Keratinocyte (primary cell): Measurements from ENCODE around the gene DYDC1. TPM values are rescaled to one million over a fixed set of nuclear protein-coding genes. Genes with fewer than 3 reads are reported as not detected.

Experiments
- DNase-seq: peaks from one replicate; pipeline ENCODE4 v3.0.0-alpha.2; 2011; ENCODE audit warnings: low read depth, missing footprints, low spot score
- FAIRE-seq: peaks from 2 replicates; lab custom pipeline; 2011; peaks lifted over from hg19 to GRCh38; lab: Jason Lieb, UNC
- H2AFZ ChIP-seq: 2 replicates; pipeline ENCODE4 v1.6.0; 2012; ENCODE audit warnings: low read length, control low read depth, inconsistent platforms; ENCODE audit not compliant: control insufficient read depth
- H3K27ac ChIP-seq: 2 replicates; pipeline ENCODE4 v1.5.1; 2011; ENCODE audit warnings: low read length; ENCODE audit not compliant: control insufficient read depth, insufficient read depth
- H3K27me3 ChIP-seq: 3 replicates; pipeline ENCODE4 v1.6.0; 2011; ENCODE audit warnings: low read length; ENCODE audit not compliant: control insufficient read depth, insufficient read depth; ENCODE audit errors: extremely low read depth
- H3K36me3 ChIP-seq, 2 experiments: 2 replicates in 1 of 2; 3 replicates in 1 of 2; pipeline ENCODE4 v1.5.1; 2011; ENCODE audit warnings: low read length in 2 of 2, mild to moderate bottlenecking in 1 of 2; ENCODE audit not compliant: control insufficient read depth in 2 of 2, insufficient read depth in 2 of 2; ENCODE audit errors: extremely low read depth in 1 of 2
- H3K4me1 ChIP-seq: 3 replicates; pipeline ENCODE4 v1.5.1; 2011; ENCODE audit warnings: low read length; ENCODE audit not compliant: control insufficient read depth, insufficient read depth; ENCODE audit errors: extremely low read depth
- H3K4me2 ChIP-seq: 3 replicates; pipeline ENCODE4 v1.6.0; 2011; ENCODE audit warnings: low read depth, low read length; ENCODE audit not compliant: control insufficient read depth, insufficient read depth; ENCODE audit errors: extremely low read depth
- H3K4me3 ChIP-seq, 3 experiments: fragments of 200-600 bp in 1 of 3; sonication (generic) in 1 of 3; 2 replicates in 2 of 3; 3 replicates in 1 of 3; pipeline ENCODE4 v1.5.1; 2011 to 2016; ENCODE audit warnings: low read length in 3 of 3, mild to moderate bottlenecking in 3 of 3, control low read depth in 2 of 3, inconsistent platforms in 1 of 3, low read depth in 1 of 3, mixed read lengths in 1 of 3, mixed run types in 1 of 3, moderate library complexity in 1 of 3; ENCODE audit not compliant: control insufficient read depth in 2 of 3, insufficient read depth in 2 of 3; ENCODE audit errors: extremely low read depth in 1 of 3
- H3K79me2 ChIP-seq: 2 replicates; pipeline ENCODE4 v1.6.0; 2012; ENCODE audit warnings: low read length; ENCODE audit not compliant: control insufficient read depth, insufficient read depth
- H3K9ac ChIP-seq: 3 replicates; pipeline ENCODE4 v1.6.0; 2011; ENCODE audit warnings: low read length; ENCODE audit not compliant: control insufficient read depth, insufficient read depth; ENCODE audit errors: extremely low read depth
- H3K9me1 ChIP-seq: 3 replicates; pipeline ENCODE4 v1.6.0; 2011; ENCODE audit warnings: low read length; ENCODE audit not compliant: control insufficient read depth, insufficient read depth; ENCODE audit errors: extremely low read depth
- H3K9me3 ChIP-seq: 2 replicates; pipeline ENCODE4 v1.5.1; 2012; ENCODE audit warnings: low read depth, low read length; ENCODE audit not compliant: control insufficient read depth
- H4K20me1 ChIP-seq: 3 replicates; pipeline ENCODE4 v1.6.0; 2011; ENCODE audit warnings: low read length; ENCODE audit not compliant: control insufficient read depth, insufficient read depth; ENCODE audit errors: extremely low read depth
- EZH2 ChIP-seq: IDR thresholded peaks from one replicate; pipeline ENCODE4 v1.6.1; 2012; ENCODE audit warnings: inconsistent platforms, mild to moderate bottlenecking, low read length, moderate library complexity
- dilution Hi-C: fragments of 300-500 bp; cut with MboI; formaldehyde crosslinking; loops from one replicate; pipeline ENCODE4 v1.7.0; 2020; ENCODE audit warnings: low sequenced_read_pairs; ENCODE audit not compliant: extremely low pct_ligation_motif_present
- polyA plus RNA-seq, 5 experiments: library from polyadenylated mRNA; depleted of rRNA in 3 of 5; stranded (reverse) in 3 of 5; stranded (forward) in 1 of 5; unstranded in 1 of 5; fragments of >200 nt; gene quantifications; 1 replicate in 1 of 5; 2 replicates in 3 of 5; 3 replicates in 1 of 5; pipeline versions ENCODE4 v1.2.1 to v1.2.3, GENCODE V29; 2011 to 2012; ENCODE audit warnings: missing spikeins in 2 of 5, low read depth in 1 of 5, low replicate concordance in 1 of 5
- TF ChIP-seq, protein P1 (sequence below), 3 experiments: IDR thresholded peaks in 1 of 3; conservative IDR thresholded peaks in 1 of 3; optimal IDR thresholded peaks in 1 of 3; 2 replicates in 2 of 3; 3 replicates in 1 of 3; pipeline versions ENCODE3 to v1.5.1; 2011; ENCODE audit warnings: low read length in 3 of 3, mild to moderate bottlenecking in 3 of 3, moderate library complexity in 2 of 3, control low read depth in 1 of 3, inconsistent platforms in 1 of 3; ENCODE audit not compliant: insufficient read depth in 2 of 3; ENCODE audit errors: extremely low read depth in 1 of 3

Gene DYDC1
- polyA plus RNA-seq, 1 donor (not counting 4 experiments of a cell fraction or from before 2014, with no cell fraction given) = not detected

DNA sequence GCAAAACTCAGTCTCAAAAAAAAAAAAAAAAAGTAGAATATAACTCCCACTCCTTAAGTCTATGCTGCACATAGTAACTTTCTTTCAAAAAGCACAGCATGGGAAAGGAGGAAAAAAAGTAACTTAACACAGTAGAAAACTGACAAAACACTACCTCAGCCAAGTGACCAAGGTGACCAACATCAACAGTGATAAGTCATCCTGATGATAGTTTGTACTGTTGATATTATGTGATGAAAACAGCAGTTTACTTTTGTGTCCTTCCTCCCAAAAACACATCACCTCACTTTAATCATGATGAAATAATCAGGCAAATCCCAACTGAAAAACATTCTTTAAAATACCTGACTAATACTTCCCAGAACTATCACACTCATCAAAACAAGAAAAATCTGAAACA is 37.8 kb downstream of the DYDC1 start:
- TF ChIP-seq, protein P1, sequence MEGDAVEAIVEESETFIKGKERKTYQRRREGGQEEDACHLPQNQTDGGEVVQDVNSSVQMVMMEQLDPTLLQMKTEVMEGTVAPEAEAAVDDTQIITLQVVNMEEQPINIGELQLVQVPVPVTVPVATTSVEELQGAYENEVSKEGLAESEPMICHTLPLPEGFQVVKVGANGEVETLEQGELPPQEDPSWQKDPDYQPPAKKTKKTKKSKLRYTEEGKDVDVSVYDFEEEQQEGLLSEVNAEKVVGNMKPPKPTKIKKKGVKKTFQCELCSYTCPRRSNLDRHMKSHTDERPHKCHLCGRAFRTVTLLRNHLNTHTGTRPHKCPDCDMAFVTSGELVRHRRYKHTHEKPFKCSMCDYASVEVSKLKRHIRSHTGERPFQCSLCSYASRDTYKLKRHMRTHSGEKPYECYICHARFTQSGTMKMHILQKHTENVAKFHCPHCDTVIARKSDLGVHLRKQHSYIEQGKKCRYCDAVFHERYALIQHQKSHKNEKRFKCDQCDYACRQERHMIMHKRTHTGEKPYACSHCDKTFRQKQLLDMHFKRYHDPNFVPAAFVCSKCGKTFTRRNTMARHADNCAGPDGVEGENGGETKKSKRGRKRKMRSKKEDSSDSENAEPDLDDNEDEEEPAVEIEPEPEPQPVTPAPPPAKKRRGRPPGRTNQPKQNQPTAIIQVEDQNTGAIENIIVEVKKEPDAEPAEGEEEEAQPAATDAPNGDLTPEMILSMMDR (optimal IDR thresholded peaks at IDR 0.05 in 1 of 3, IDR thresholded peaks at IDR 0.05 in 1 of 3, conservative IDR thresholded peaks at IDR 0.05 in 1 of 3; ENCODE audit: extremely low read depth in 1 of 3, insufficient read depth in 2 of 3, low read length in 3 of 3) = no peak
- TF ChIP-seq EZH2 = no peak
- DNase-seq = no peak
- H2AFZ ChIP-seq = no peak overlapping the region
- H3K4me3 ChIP-seq = no peak overlapping the region
- no peaks in the 10 kb centered on the region for H4K20me1 ChIP-seq
- dilution Hi-C loops = no loop called here
- no peaks in the 10 kb centered on the region for H3K9me3 ChIP-seq
- no peaks in the 10 kb centered on the region for H3K79me2 ChIP-seq
- no peak overlapping the region for H3K27ac ChIP-seq
- FAIRE-seq = no peak
- H3K36me3 ChIP-seq = no peaks in the 10 kb centered on the region
- no peak overlapping the region for H3K4me2 ChIP-seq
- no peaks in the 10 kb centered on the region for H3K9me1 ChIP-seq
- no peaks in the 10 kb centered on the region for H3K27me3 ChIP-seq
- H3K9ac ChIP-seq = no peak overlapping the region
- no peaks in the 10 kb centered on the region for H3K4me1 ChIP-seq

- dilution Hi-C loops = no loop called here
- no peak overlapping the region for H3K27ac ChIP-seq
Observed at GRCh38 chr10:80315391-80315790, 41.2 kb downstream of the DYDC1 start.

More at GRCh38 chr10:80315391-80315790, 41.2 kb downstream of the DYDC1 start:
- Histone ChIP-seq H3K4me1 (no peaks in the 10 kb centered on the region), H3K27me3 (no peaks in the 10 kb centered on the region), H3K36me3 (no peaks in the 10 kb centered on the region), H2AFZ (no peak overlapping the region), H3K9me3 (no peaks in the 10 kb centered on the region), H3K4me2 (no peak overlapping the region), H3K9me1 (no peaks in the 10 kb centered on the region), H3K79me2 (no peaks in the 10 kb centered on the region), H3K4me3 (no peak overlapping the region), H4K20me1 (no peaks in the 10 kb centered on the region), H3K9ac (no peak overlapping the region)
- FAIRE-seq (no peak), DNase-seq (no peak)
- TF ChIP-seq EZH2 = no peak
- TF ChIP-seq, protein P1 (optimal IDR thresholded peaks at IDR 0.05 in 1 of 3, IDR thresholded peaks at IDR 0.05 in 1 of 3, conservative IDR thresholded peaks at IDR 0.05 in 1 of 3; ENCODE audit: extremely low read depth in 1 of 3, insufficient read depth in 2 of 3, low read length in 3 of 3) = no peak
